Spleen (tissue), 11 donors: Measurements from ENCODE around the gene ETV1. TPM values are rescaled to one million over a fixed set of nuclear protein-coding genes. Genes with fewer than 3 reads are reported as not detected.

Experiments
- DNase-seq: peaks from one replicate; pipeline ENCODE4 v3.0.0-alpha.2; 2020
- H3K27ac ChIP-seq, 8 donors: fragments of 200-600 bp; sonication (generic) in 7 of 8; 1 replicate in 4 of 8; 2 replicates in 4 of 8; pipeline versions ENCODE4 v1.5.0 to v1.8.0; 2016 to 2021; ENCODE audit warnings: inconsistent platforms in 4 of 8, mild to moderate bottlenecking in 4 of 8, moderate library complexity in 1 of 8
- H3K27me3 ChIP-seq, 7 donors: fragments of 200-600 bp; sonication (generic) in 6 of 7; replicated peaks in 1 of 7; 1 replicate in 4 of 7; 2 replicates in 3 of 7; pipeline versions ENCODE4 v1.5.0 to v1.8.0; 2016 to 2021; ENCODE audit warnings: inconsistent platforms in 3 of 7, mild to moderate bottlenecking in 1 of 7
- H3K36me3 ChIP-seq, 6 donors: fragments of 200-600 bp; sonication (generic) in 5 of 6; 1 replicate in 4 of 6; 2 replicates in 2 of 6; pipeline versions ENCODE4 v1.5.0 to v1.8.0; 2016 to 2021; ENCODE audit warnings: inconsistent platforms in 2 of 6
- H3K4me1 ChIP-seq, 6 donors: fragments of 200-600 bp; sonication (generic) in 5 of 6; 1 replicate in 3 of 6; 2 replicates in 3 of 6; pipeline versions ENCODE4 v1.5.0 to v1.8.0; 2016 to 2021; ENCODE audit warnings: inconsistent platforms in 3 of 6
- H3K4me3 ChIP-seq, 8 donors: fragments of 200-600 bp; sonication (generic) in 7 of 8; 1 replicate in 4 of 8; 2 replicates in 4 of 8; pipeline versions ENCODE4 v1.5.0 to v1.8.0; 2016 to 2021; ENCODE audit warnings: inconsistent platforms in 4 of 8, mild to moderate bottlenecking in 4 of 8, moderate library complexity in 2 of 8
- H3K9me3 ChIP-seq, 8 donors: fragments of 200-600 bp; sonication (generic) in 7 of 8; 1 replicate in 4 of 8; 2 replicates in 4 of 8; pipeline versions ENCODE4 v1.5.0 to v1.8.0; 2016 to 2021; ENCODE audit warnings: inconsistent platforms in 4 of 8
- POLR2A ChIP-seq, 3 donors: fragments of 450-650 bp; IDR thresholded peaks; one replicate each; pipeline ENCODE4 v1.5.1; 2017; ENCODE audit warnings: antibody characterized with exemption in 3 of 3, mild to moderate bottlenecking in 1 of 3
- POLR2AphosphoS5 ChIP-seq, 3 donors: sonication (generic); formaldehyde crosslinking; IDR thresholded peaks; one replicate each; pipeline ENCODE4 v1.5.1; 2017; ENCODE audit warnings: antibody characterized with exemption in 3 of 3
- WGBS, 5 donors: extraction: QIAGEN DNeasy Blood & Tissue Kit in 3 of 5; methylation state at CpG; one replicate each; pipeline versions ENCODE4 v1.1.5 to v1.1.7; 2013 to 2018; 5-methylcytosine and 5-hydroxymethylcytosine counted together
- intact Hi-C: fragments of 100-400 bp; cut with DNase I; formaldehyde crosslinking; loops from one replicate; pipeline ENCODE4 v1.15.0; 2023; ENCODE audit warnings: low total_unique reads
- polyA plus RNA-seq, 3 donors: library from polyadenylated mRNA; stranded (reverse); fragments of 200-250 nt; gene quantifications; one replicate each; pipeline ENCODE4 v1.2.1, GENCODE V29; 2013
- total RNA-seq, 7 donors: library from RNA; depleted of rRNA in 3 of 7; stranded (reverse); fragments of >200 nt in 3 of 7; fragmentation: NEBNext Ultra II Directional in 4 of 7; extraction: Animal tissue kit (Norgen Biotek cat#: 25700) in 4 of 7; gene quantifications; one replicate each; pipeline versions ENCODE4 v1.1.0 to v1.2.1, GENCODE V29; 2016 to 2021
- TF ChIP-seq, protein P1 (sequence below), 11 experiments: fragments of 200-600 bp in 7 of 11; fragments of 450-650 bp in 4 of 11; sonication (generic) in 4 of 11; IDR thresholded peaks in 8 of 11; conservative IDR thresholded peaks in 3 of 11; 1 replicate in 7 of 11; 2 replicates in 4 of 11; pipeline versions ENCODE4 v1.4.0 to v1.8.0; 2016 to 2021; ENCODE audit warnings: antibody characterized with exemption in 11 of 11, inconsistent platforms in 4 of 11, mild to moderate bottlenecking in 1 of 11
- donor health status: healthy with polysubstance abuse.
- donor health status: DM: no; HTN: no; CAD: no; lungs with moderate emphysema.
- donor health status: DM: no; HTN: no; CAD: no.
- donor health status: Bipolar disorder and iron deficiency.
- donor health status: healthy.
- donor health status: DM: no; HTN: no; CAD: no.
- donor health status: DM: yes; HTN: yes; CAD: no.

Gene ETV1
- total and polyA plus RNA-seq, 10 donors, result 1.5 to 20.0 (median 7.2) TPM

DNA sequence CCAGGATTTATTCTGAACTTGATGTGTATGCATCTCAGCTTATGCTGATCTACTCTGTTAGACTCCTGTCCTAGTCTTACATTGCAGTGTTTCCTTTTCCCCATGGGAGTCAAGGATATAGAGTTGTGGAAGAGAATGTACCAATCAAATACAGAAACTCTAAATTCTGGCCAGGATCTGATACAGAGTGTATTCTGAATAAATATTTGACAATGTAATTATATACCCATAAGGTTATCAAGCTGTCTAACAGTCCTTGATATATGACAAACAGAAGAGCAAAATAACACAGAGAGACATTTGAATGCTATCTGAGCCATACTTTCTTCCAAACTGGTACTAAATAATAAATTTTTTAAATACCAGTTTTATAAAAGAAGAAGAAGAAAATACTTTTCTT, 116.8 kb downstream of the ETV1 start:
- Histone ChIP-seq H3K36me3 (no peaks in the 10 kb centered on the region), H3K27me3 (no peaks in the 10 kb centered on the region), H3K9me3 (no peaks in the 10 kb centered on the region), H3K4me1 (no peaks in the 10 kb centered on the region), H3K4me3 (no peak overlapping the region), H3K27ac (no peak overlapping the region)
- DNase-seq, result no peak
- TF ChIP-seq, protein P1, sequence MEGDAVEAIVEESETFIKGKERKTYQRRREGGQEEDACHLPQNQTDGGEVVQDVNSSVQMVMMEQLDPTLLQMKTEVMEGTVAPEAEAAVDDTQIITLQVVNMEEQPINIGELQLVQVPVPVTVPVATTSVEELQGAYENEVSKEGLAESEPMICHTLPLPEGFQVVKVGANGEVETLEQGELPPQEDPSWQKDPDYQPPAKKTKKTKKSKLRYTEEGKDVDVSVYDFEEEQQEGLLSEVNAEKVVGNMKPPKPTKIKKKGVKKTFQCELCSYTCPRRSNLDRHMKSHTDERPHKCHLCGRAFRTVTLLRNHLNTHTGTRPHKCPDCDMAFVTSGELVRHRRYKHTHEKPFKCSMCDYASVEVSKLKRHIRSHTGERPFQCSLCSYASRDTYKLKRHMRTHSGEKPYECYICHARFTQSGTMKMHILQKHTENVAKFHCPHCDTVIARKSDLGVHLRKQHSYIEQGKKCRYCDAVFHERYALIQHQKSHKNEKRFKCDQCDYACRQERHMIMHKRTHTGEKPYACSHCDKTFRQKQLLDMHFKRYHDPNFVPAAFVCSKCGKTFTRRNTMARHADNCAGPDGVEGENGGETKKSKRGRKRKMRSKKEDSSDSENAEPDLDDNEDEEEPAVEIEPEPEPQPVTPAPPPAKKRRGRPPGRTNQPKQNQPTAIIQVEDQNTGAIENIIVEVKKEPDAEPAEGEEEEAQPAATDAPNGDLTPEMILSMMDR (IDR thresholded peaks at IDR 0.05 in 8 of 11, conservative IDR thresholded peaks at IDR 0.05 in 3 of 11), result no peak
- TF ChIP-seq POLR2AphosphoS5 (IDR thresholded peaks at IDR 0.05), result no peak
- no peak for TF ChIP-seq POLR2A (IDR thresholded peaks at IDR 0.05)
- intact Hi-C loops, result no loop called here

DNA sequence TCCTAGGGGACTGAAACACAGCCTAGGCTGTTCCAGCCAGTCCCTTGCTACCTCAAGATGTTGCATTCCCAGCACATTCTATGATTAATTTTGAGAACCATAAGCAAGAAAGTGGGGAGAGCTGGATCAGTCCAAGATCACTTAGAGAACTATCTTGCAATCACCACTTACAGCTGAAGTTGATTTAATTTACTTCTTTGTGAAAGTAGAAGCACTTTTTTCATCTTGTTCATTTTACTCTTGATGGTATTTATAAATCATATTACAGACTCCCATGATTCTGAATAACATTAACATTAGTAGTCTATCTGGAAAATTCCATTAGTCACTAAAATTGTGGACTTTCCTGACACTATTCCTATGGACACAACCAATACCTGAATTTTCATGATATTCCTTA, 118.5 kb downstream of the ETV1 start:
- TF ChIP-seq, protein P1 (IDR thresholded peaks at IDR 0.05 in 8 of 11, conservative IDR thresholded peaks at IDR 0.05 in 3 of 11), result no peak
- no peak for TF ChIP-seq POLR2AphosphoS5 (IDR thresholded peaks at IDR 0.05)
- no peak for TF ChIP-seq POLR2A (IDR thresholded peaks at IDR 0.05)
- intact Hi-C loops, result no loop called here
- H3K9me3 ChIP-seq, result no peaks in the 10 kb centered on the region
- H3K36me3 ChIP-seq, result no peaks in the 10 kb centered on the region
- no peak overlapping the region for H3K4me3 ChIP-seq
- H3K27ac ChIP-seq, result no peak overlapping the region
- DNase-seq, result no peak
- H3K4me1 ChIP-seq, result no peaks in the 10 kb centered on the region
- no peaks in the 10 kb centered on the region for H3K27me3 ChIP-seq

DNA sequence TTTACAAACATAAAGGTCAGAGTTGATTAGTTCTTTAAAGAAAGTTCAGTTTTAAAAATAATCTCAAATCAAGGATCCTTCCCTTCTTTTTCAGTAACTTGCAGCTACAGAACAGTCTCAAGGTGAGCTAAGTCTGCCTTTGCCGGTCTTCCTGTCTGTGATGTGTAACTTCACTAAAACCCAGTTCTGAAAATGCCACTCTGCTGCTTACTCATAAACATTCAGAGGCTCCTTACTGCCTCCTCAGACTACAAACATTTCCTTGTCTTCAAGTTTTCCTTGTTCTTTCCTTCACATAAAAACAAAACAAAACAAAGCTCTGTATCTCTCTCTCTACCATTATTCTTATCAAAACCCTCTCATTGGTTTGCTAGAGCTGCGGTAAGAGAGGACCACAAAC, 128.7 kb downstream of the ETV1 start:
- intact Hi-C loops, result no loop called here
- Histone ChIP-seq H3K27me3 (no peaks in the 10 kb centered on the region), H3K4me3 (no peak overlapping the region), H3K27ac (no peak overlapping the region), H3K36me3 (no peaks in the 10 kb centered on the region), H3K4me1 (no peaks in the 10 kb centered on the region), H3K9me3 (no peaks in the 10 kb centered on the region)
- WGBS, 5 donors, result 91 to 96% (median 92%) methylated on average over 2 of the region's 2 CpGs
- TF ChIP-seq, protein P1 (IDR thresholded peaks at IDR 0.05 in 8 of 11, conservative IDR thresholded peaks at IDR 0.05 in 3 of 11), result no peak
- TF ChIP-seq POLR2AphosphoS5 (IDR thresholded peaks at IDR 0.05) (no peak), POLR2A (IDR thresholded peaks at IDR 0.05) (no peak)
- DNase-seq, result no peak

DNA sequence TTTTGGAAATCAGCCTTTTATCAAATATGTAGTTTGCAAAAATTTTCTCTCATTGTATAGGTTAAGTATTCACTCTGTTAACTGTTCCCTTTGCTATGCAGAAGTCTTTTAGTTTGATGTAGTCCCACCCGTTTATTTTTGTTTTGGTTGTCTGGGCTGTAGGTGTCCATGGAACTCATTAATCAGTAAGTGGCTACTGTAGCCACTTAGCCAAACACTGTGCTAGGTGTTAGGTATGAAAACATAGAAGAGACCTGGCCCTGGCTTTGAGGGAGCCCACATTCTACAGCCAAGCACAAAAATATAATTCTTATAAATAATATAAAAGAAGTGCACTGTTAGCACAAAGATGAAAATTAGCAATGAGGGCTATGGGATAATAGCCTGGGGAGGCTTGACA, 133.5 kb downstream of the ETV1 start:
- Histone ChIP-seq H3K27ac (no peak overlapping the region), H3K27me3 (no peaks in the 10 kb centered on the region), H3K4me3 (no peak overlapping the region), H3K9me3 (no peaks in the 10 kb centered on the region), H3K4me1 (no peaks in the 10 kb centered on the region), H3K36me3 (no peaks in the 10 kb centered on the region)
- no peak for DNase-seq
- TF ChIP-seq, protein P1 (IDR thresholded peaks at IDR 0.05 in 8 of 11, conservative IDR thresholded peaks at IDR 0.05 in 3 of 11), result no peak
- TF ChIP-seq POLR2A (IDR thresholded peaks at IDR 0.05) (no peak), POLR2AphosphoS5 (IDR thresholded peaks at IDR 0.05) (no peak)
- WGBS, 5 donors, result 68 to 89% (median 78%) methylated on average over 1 of the region's 1 CpG
- intact Hi-C loops, result no loop called here
